MM.1S (cell line): ENCODE data around the gene HDAC10.

Experiments used
- DNase-seq: peaks from one replicate; pipeline ENCODE4 v3.0.0-alpha.2; 2015
- H2AFZ ChIP-seq: fragments of 300-600 bp; sonication (generic); 2 replicates; pipeline ENCODE4 v1.6.0; 2016; ENCODE audit warnings: antibody characterized with exemption, low read length
- H3F3A ChIP-seq: fragments of 300-600 bp; sonication (generic); 2 replicates; pipeline ENCODE4 v1.6.1; 2016; ENCODE audit warnings: mild to moderate bottlenecking, antibody characterized with exemption, low read length, moderate library complexity, mixed read lengths; ENCODE audit not compliant: insufficient read depth
- H3K27ac ChIP-seq: fragments of 300-600 bp; sonication (generic); 2 replicates; pipeline ENCODE4 v1.5.1; 2016; ENCODE audit warnings: mild to moderate bottlenecking, low read length
- H3K27me3 ChIP-seq: fragments of 300-600 bp; sonication (generic); replicated peaks from 2 replicates; pipeline ENCODE4 v1.6.0; 2016; ENCODE audit warnings: low read length; ENCODE audit not compliant: insufficient read depth
- H3K36me3 ChIP-seq: fragments of 300-600 bp; sonication (generic); replicated peaks from 2 replicates; pipeline ENCODE4 v1.6.1; 2016; ENCODE audit warnings: mild to moderate bottlenecking, low read length, mixed read lengths; ENCODE audit not compliant: insufficient read depth
- H3K4me1 ChIP-seq: fragments of 300-600 bp; sonication (generic); 2 replicates; pipeline ENCODE4 v1.6.1; 2016; ENCODE audit warnings: low read length, mixed read lengths
- H3K4me2 ChIP-seq: fragments of 300-600 bp; sonication (generic); 2 replicates; pipeline ENCODE4 v1.6.0; 2016; ENCODE audit warnings: low read depth, low read length
- H3K4me3 ChIP-seq: fragments of 300-600 bp; sonication (generic); 2 replicates; pipeline ENCODE4 v1.5.1; 2016; ENCODE audit warnings: low read length, mixed read lengths
- H3K79me2 ChIP-seq: fragments of 300-600 bp; sonication (generic); 2 replicates; pipeline ENCODE4 v1.6.1; 2016; ENCODE audit warnings: mixed run types, low read length, mixed read lengths
- H3K9ac ChIP-seq: fragments of 300-600 bp; sonication (generic); 2 replicates; pipeline ENCODE4 v1.6.1; 2016; ENCODE audit warnings: low read length, mixed read lengths
- H3K9me2 ChIP-seq: fragments of 300-600 bp; sonication (generic); replicated peaks from 2 replicates; pipeline ENCODE4 v1.6.1; 2016; ENCODE audit warnings: mild to moderate bottlenecking, low read length, mixed read lengths; ENCODE audit not compliant: insufficient read depth
- H3K9me3 ChIP-seq: fragments of 300-600 bp; sonication (generic); replicated peaks from 2 replicates; pipeline ENCODE4 v1.6.1; 2016; ENCODE audit warnings: mild to moderate bottlenecking, low read length, mixed read lengths; ENCODE audit not compliant: insufficient read depth
- H4K20me1 ChIP-seq: fragments of 300-600 bp; sonication (generic); 2 replicates; pipeline ENCODE4 v1.6.1; 2016; ENCODE audit warnings: mild to moderate bottlenecking, low read length, moderate library complexity, mixed read lengths; ENCODE audit not compliant: insufficient read depth
- CTCF ChIP-seq: fragments of 300-600 bp; sonication (generic); IDR thresholded peaks from 2 replicates; pipeline ENCODE4 v1.5.1; 2016; ENCODE audit warnings: antibody characterized with exemption, low read length, mixed read lengths
- EZH2 ChIP-seq: fragments of 300-600 bp; sonication (generic); optimal IDR thresholded peaks from 2 replicates; pipeline ENCODE3; 2017; ENCODE audit warnings: low read depth, mild to moderate bottlenecking, antibody characterized with exemption, low read length, mixed read lengths
- EZH2phosphoT487 ChIP-seq: fragments of 300-600 bp; sonication (generic); IDR thresholded peaks from 2 replicates; pipeline ENCODE4 v1.6.1; 2018; ENCODE audit warnings: antibody characterized with exemption, low read length

HDAC10 gene

DNA sequence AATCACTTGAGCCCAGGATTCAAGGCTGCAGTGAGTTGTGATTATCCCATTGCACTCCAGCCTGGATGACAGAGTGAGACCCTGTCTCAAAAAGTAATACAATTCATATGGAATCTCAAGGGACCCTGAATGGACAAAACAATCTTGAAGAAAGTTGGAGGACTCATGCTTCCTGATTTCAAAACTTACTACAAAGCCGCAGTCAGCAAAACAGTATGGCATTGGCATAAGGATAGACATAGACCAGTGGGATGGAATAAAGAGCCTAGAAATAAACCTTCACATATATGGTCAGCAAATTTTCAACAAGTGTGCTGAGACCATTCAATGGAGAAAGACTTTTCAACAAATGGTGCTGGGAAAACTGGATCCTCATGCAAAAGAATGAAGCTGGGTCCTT, 47.8 kb downstream of the HDAC10 start:
- peaks cover 17% of the 10 kb centered on the region for H3K79me2 ChIP-seq
- no peaks in the 10 kb centered on the region for H3K36me3 ChIP-seq
- TF ChIP-seq EZH2phosphoT487 (no peak), EZH2 (no peak), CTCF (no peak)
- no peak overlapping the region for H2AFZ ChIP-seq
- no peak overlapping the region for H3K9ac ChIP-seq
- no peak overlapping the region for H3K27ac ChIP-seq
- H3K9me2 ChIP-seq: no peaks in the 10 kb centered on the region
- H3K4me1 ChIP-seq: peaks cover 7% of the 10 kb centered on the region; the same call in 1 of the 2 replicates
- H3K27me3 ChIP-seq: no peaks in the 10 kb centered on the region
- no peak overlapping the region for H3K4me3 ChIP-seq
- H3K9me3 ChIP-seq: no peaks in the 10 kb centered on the region
- H4K20me1 ChIP-seq: no peaks in the 10 kb centered on the region
- 0 out of 2 replicates have a peak, but pooled peaks cover 6% of the 10 kb centered on the region for H3F3A ChIP-seq
- no peak overlapping the region for H3K4me2 ChIP-seq
- no peak for DNase-seq

- H3K4me2 ChIP-seq: peak overlapping the region; percentile 90
- no peak overlapping the region for H3K27ac ChIP-seq
- no peak for DNase-seq
- H4K20me1 ChIP-seq: no peaks in the 10 kb centered on the region
- H3K9ac ChIP-seq: peak overlapping the region; percentile 45; the same call in 1 of the 2 replicates
- no peaks in the 10 kb centered on the region for H3K9me2 ChIP-seq
- peaks cover 17% of the 10 kb centered on the region for H3K79me2 ChIP-seq
- no peaks in the 10 kb centered on the region for H3K27me3 ChIP-seq
- no peaks in the 10 kb centered on the region for H3K36me3 ChIP-seq
- TF ChIP-seq EZH2 (no peak), CTCF (no peak), EZH2phosphoT487 (no peak)
- no peaks in the 10 kb centered on the region for H3K9me3 ChIP-seq
- H2AFZ ChIP-seq: no peak overlapping the region
- H3F3A ChIP-seq: 0 out of 2 replicates have a peak, but pooled peaks cover 6% of the 10 kb centered on the region
- peaks cover 7% of the 10 kb centered on the region; the same call in 1 of the 2 replicates for H3K4me1 ChIP-seq
- H3K4me3 ChIP-seq: peak overlapping the region; percentile 77
Measured at GRCh38 chr22:50202130-50202666, 48.9 kb downstream of the HDAC10 start.

GRCh38 chr22:50201191-50202129, 49.6 kb downstream of the HDAC10 start:
- no peaks in the 10 kb centered on the region for H4K20me1 ChIP-seq
- DNase-seq: no peak
- TF ChIP-seq CTCF: no peak
- no peak for TF ChIP-seq EZH2phosphoT487
- TF ChIP-seq EZH2: no peak
- no peaks in the 10 kb centered on the region for H3K27me3 ChIP-seq
- peaks cover 17% of the 10 kb centered on the region for H3K79me2 ChIP-seq
- no peak overlapping the region for H3K27ac ChIP-seq
- H2AFZ ChIP-seq: 0 out of 2 replicates have a peak overlapping the region, but pooled peaks have one; percentile 23
- peak overlapping the region; percentile 77 for H3K4me3 ChIP-seq
- H3K9me2 ChIP-seq: no peaks in the 10 kb centered on the region
- H3K9ac ChIP-seq: peak overlapping the region; percentile 45; the same call in 1 of the 2 replicates
- no peaks in the 10 kb centered on the region for H3K9me3 ChIP-seq
- H3F3A ChIP-seq: 0 out of 2 replicates have a peak, but pooled peaks cover 9% of the 10 kb centered on the region
- H3K4me2 ChIP-seq: peak overlapping the region; percentile 90
- H3K4me1 ChIP-seq: peaks cover 7% of the 10 kb centered on the region; the same call in 1 of the 2 replicates
- no peaks in the 10 kb centered on the region for H3K36me3 ChIP-seq
